GM18868 (cell line): ENCODE data around the gene PPDPF.
A peak's percentile ranks its signal among the peaks of the same experiment; 100 is the strongest.

ENCODE experiments used
- ATAC-seq: cut with Tn5 transposase; IDR thresholded peaks from one replicate; pipeline ENCODE4 v1.9.1; 2021; ENCODE audit warnings: mild to moderate bottlenecking, moderate library complexity; ENCODE audit not compliant: unreplicated experiment

The PPDPF gene

GRCh38 chr20:63536241-63536977 lies 15.8 kb downstream of the PPDPF start:
- ATAC-seq: no peak

- ATAC-seq: no peak
These were observed 16.5 kb downstream of the PPDPF start, which contains the start of gene PTK6 for GRCh38 chr20:63536997-63537524. Gene PTK6 (minus strand): TSS chr20:63537376. CDS start chr20:63537314, 62 bp downstream.

DNA sequence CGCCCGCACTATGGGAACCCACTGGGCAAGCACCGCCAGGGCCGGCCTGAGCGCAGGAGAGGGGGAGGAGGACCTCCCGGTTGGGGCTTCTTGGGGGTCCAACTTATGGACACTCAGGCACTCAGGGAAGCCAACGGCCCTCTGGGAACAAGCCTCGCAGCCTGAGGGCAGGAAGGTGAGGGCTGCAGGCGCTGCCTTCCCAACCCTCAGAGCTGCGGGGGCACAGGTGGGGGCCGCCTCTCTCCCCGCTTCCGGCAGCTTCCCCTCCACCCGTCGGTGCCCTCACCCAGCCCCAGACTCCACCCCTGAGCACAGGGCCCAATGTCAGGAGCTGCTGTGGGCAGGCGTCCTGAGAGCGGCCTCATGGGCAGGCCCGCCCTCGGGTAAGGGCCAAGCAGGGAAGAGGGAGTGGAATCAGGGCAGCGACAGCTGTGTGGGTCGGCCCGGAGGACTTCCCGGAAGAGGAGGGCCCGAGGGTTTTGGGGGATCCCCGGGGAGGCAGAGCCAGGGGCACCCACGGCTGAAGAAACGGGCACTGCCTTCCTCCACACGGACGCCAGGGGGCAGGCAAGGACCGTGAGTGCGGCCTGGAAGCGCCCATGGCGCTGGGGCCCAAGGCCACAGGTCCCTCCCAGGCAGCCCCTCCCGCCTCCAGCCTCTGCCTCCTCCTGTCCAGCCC lies 17.1 kb downstream of the PPDPF start:
- peak; percentile 85 for ATAC-seq

DNA sequence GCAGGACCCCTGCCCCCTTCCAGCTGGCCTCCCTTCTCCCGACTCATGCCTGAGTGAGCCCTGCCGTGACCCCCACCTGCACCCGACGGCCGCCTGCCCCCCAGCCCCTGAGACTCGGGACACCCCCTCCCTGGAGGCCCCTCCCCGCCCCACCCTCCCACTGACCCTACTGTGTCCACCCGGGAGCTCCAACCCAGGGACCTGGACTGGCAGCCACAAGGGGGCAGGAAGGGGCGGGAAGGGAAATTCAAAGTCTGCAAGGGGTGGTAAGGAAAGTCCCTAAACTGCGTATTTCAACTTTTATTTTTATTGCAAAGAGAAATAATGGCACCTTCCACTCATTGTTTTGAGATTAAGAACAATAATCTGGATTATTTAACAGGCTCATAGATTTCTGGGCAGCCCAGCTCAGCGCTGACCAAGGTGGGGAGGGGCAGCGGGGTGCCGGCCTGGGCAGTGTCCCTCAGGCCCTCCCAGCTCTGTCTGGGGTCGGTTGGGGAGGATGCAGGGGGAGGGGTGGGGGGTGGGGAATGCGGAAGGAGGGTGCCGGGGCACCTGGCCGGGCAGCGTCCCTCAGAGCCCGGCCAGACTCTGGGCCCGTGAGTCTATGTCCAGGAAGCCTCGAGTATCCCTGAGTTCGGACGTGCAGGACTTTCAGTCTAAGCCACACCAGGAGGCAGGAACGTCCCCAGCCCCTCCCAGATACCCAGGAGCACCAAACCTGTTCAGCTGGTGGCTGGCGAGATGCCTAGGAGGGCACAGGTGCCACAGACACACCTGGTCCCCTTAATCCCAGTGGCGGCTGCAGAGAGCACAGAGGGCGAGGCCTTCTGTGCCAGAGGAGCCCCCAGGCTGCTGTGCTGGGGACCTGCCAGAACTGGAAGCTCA lies 17.9 kb downstream of the PPDPF start:
- ATAC-seq: no peak

- no peak for ATAC-seq
These were observed 18.5 kb downstream of the PPDPF start for GRCh38 chr20:63539092-63539430.

DNA sequence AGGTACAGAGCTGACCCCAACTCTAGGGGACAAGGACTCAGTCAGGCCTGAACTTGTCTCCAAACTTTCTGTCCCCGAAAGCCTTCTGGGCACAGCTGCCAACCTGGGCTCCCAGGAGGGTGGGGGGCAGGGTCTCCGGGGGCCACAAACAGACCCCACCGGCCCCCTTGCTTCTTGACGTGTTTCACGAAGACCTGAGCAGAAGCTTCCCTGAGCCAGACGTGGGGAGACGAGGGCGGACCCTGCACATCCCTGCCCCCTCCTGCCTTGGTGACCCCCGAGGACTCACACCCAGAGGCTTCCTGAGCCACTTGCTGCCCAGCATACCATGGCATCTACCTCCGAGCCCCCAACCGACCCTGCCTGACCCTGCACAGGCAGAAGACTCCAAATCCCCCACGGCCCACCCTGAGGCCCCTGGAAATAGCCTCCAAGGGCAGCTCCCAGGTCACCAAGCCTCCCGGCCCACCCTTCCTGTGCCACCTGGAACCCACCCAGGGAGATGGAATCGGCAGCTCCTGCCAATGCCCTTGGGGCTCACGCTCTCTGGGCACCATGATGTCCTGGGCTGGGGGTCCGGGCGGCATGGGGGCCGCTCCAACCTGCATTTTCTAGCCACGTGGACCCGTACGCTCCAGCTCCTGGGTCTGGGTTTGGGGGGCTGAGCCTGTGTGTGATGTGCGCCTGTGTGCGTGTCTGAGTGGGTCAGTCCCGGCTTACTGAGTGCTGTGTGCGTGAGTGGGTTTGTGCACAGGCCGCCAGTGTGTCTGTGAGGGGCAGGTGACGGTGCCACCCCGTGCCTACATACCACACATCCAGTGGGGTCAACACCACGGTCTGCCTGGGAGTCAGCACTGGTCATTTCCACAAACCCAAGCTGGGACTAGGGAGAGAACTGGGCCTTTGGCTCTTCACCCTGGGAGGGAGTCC lies 19.1 kb downstream of the PPDPF start:
- no peak for ATAC-seq

GRCh38 chr20:63540417-63541186 lies 20.0 kb downstream of the PPDPF start:
- no peak for ATAC-seq

- ATAC-seq: no peak
These were observed 20.8 kb downstream of the PPDPF start for GRCh38 chr20:63541371-63541770.

DNA sequence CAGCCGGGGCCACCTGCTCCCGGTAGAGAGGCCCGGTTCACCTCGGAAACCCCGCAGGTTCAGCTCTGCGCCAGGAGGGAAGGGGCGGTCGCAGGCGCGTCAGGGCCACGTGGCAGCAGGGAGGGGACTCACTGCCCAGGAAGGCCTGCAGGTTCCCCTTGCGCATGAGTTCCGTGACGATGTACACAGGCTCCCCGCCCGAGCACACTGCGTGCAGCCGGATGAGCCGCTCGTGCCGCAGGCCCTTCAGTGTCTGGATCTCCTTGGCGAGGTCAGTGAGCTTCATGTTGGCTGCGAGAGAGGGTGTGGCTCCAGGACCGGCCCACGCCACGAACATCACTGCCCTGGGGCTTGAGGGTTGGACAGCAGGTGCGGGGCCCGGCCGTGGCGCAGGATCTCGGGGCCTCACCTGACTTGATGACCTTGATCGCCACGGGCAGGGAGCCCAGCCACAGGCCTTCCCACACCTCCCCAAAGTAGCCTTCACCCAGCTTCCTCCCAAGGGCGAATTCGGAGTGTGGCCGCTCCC lies 21.5 kb downstream of the PPDPF start:
- ATAC-seq: no peak

DNA sequence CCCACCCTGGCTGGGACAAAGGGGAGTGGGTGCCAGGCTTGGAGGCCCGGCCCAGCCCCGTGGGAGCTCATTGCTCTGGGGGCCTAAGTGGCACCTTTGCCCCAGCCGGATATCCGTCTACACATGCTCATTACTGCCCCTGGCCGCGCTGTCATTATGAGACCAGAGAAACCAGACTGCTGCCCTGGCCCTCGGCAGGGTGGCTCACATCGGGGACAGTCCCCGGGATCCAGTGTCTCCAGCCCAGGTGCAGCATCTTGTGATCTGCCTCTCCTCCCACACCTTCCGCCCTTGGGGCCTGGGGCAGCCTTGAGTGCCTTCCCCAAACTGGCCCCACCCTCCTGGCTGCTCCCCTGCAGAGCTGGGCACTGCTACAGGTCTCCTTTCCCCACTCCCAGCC lies 22.1 kb downstream of the PPDPF start:
- ATAC-seq: peak; percentile 32

DNA sequence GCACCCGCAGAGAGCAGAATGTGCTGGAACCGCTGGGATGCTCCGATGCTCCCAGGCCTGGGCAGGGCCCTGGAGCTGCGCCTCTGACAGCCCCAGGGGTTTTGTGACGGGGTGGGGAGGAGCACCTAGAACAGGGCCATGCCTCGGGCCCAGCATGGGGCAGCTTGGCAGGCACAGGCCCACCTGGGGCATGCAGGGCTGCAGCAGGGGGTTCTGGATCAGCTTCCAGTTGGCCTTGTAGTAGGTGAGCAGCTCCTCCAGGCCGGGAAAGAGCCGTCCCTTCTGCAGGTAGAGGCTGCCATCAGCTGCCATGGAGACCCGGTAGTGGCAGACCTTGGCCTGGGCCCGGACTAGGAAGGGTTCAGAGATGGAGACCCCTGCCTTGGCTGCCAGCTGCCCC lies 22.6 kb downstream of the PPDPF start:
- no peak for ATAC-seq

DNA sequence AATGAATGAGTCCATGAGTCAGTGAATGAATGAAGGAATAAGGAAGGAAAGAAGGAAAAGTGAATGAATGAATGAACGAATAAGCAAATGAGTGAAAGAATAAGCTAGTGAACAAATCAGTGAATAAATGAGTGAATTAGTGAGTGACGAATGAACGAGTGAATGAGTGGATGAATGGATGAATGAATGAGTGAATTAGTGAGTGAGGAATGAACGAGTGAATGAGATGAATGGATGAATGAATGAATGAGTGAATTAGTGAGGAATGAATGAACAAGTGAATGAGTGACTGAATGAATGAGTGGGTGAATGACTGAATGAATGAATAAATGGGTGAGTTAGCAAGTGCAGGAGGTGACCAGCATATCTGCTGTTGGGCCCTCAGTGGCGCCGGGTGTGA lies 23.2 kb downstream of the PPDPF start:
- no peak for ATAC-seq

GRCh38 chr20:63544241-63544957 lies 23.8 kb downstream of the PPDPF start:
- no peak for ATAC-seq

GRCh38 chr20:63544958-63545516 lies 24.5 kb downstream of the PPDPF start:
- ATAC-seq: no peak

- ATAC-seq: no peak
These were observed 25.2 kb downstream of the PPDPF start for GRCh38 chr20:63545814-63546213.

DNA sequence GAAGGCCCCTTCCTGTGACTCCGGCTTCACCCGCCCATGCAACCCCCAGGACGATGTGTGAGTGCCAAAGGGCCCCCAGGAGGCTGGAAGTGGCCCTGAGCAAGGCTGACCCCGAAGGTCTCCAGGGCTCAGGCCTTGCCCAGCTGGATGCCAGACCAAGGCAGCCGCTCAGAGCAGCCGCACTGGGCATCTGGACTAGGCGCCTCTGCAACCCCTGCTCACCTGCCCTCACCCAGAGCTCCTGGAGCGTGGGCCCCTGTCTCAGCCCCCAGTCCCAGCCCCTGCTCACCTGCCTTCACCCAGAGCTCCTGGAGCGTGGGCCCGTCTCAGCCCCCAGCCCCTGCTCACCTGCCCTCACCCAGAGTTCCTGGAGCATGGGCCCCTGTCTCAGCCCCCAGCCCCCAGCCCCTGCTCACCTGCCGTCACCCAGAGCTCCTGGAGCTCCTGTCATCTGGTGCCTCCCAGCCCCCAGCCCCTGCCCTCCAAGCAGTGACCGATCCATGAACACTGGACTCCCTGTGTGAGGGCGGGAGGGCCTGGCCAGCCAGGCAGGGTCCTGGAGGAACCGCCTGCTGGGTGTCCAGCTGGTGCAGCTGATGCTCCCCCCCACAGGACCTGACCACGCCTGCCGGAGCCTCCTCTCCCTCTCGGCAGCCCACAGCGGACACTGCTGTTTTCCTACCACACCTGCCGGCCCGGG lies 25.8 kb downstream of the PPDPF start:
- ATAC-seq: no peak

GRCh38 chr20:63546956-63547724 lies 26.6 kb downstream of the PPDPF start:
- ATAC-seq: no peak
